ENCODE results near the gene TMEM131.
"Not testable (repeated sequence)": the region's sequence is repeated elsewhere in the genome, so short reads cannot be mapped to it uniquely, and the experiment has no call there.

TMEM131 gene

DNA sequence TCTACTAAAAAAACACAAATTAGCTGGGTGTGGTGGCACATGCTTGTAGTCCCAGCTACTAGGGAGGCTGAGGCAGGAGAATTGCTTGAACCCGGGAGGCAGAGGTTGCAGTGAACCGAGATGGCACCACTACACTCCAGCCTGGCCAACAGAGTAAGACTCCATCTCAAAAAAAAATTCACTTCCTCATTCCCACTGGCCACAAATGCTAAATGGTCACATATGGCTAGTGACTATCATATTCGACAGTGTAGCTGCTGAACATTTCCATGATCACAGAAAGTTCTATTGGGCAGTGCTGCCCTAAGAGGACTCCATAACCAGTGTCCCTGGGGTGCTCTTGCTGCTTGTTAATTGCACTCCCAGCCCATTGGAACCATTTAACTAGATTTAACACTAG, 26.3 kb upstream of the TMEM131 start:
- not testable (repeated sequence) for DNase-seq (ENCODE audit: low read depth in 2 of 2)

DNA sequence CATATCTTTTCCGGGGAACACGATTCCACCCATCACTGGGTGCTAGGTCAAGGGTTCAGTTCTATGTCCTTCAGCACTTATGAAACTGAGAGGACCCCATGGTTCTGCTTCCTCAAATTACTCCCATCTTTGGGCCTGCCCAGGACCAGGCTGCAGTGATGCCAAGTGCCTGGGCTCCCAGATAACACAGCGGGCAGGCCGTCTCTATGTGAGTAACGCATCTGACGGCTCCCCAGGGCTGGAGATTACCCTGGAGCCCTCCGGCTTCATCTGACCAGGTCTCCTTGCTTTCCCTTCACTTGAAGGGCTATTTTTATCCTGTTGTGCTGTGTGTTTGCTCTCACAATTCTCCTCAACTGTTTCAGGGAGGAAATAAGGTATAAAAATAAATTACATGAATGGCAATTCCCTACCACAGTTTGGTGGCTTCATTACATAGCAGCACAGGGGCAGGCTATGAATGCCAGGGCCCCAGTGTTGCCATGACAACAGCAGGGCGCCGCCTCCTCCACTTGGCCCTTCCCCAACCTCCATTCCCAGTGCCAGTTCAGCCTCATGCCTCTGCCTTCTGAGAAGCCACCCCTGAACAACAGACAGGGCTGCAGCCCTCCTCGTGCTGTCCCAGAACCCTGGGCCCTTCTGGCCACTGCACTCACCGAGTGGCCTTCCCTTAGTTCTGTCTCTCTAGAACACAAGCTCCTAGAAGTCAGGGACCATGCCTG, 25.4 kb upstream of the TMEM131 start:
- no peak for DNase-seq (ENCODE audit: low read depth in 2 of 2)

DNA sequence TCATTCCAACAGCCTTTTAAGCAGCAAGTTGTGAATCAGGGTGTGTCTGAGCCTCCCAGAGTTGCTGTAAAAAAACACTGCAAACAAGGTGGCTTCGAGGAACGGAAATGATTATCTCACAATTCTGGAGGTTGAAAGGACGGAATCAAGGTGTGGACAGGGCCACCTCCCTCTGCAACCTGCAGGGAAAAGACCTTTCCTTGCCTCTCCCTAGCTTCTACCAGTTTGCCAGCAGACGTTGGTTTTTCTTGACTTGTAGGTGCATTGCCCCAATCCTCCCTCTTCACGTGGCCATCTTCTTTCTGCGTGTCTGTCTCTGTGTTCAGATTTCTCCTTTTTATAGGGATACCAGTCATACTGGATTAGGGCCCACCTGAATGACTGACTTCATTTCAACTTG, 24.8 kb upstream of the TMEM131 start:
- DNase-seq (ENCODE audit: low read depth in 2 of 2): no peak

DNA sequence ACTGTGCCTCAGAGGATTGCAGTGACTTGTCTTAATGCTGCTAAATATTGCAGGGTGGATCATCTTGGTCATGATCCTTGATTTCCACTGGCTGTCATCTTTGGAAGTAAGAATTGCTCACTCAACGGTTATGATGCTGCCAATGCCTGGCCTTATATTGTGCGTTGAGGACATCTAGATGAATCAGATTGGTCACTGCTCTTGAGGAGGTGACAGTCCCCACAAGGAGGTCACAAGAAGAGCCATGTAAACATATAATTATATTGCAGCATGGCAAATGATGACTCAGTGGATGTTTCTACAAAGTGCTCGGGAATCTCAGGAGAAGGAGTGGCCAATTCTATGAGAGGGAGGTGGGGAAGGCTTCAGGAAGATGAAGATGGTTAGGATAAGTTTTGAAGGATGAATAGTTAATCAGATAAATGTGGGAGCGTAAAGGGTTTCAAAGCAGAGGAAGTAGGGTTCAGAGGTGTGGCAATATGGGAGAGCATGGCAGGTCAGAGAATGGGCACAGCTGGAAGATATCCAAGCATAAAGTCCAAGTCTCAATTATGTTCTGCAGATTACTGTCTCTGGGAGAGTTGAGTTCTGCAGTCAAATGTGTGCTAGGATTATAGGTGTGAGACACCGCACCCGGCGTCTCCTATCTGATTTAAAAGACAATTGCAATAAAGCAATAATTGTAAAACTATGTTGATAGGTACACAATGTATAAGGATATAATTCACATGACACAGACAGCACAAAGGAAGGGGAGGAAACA, 21.3 kb upstream of the TMEM131 start:
- no peak for DNase-seq (ENCODE audit: low read depth in 2 of 2)

DNA sequence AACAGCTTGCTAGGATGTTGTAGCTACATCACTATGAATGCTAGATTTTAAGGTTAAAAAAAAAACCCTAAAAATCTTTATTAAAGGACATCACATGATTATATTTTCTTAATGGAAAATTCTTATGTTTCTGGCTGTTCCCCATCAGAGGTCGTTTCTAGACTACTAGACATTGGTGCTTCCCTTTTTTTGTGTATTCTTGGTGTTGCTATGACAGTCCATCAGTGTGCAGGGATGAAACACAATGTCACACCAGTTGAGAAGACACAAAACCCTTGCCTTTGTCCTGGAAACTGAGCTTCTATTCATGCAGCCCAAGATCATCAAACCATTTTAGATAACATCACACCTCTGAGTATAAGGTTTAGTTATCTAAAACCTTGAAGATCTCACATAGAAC, 19.9 kb upstream of the TMEM131 start:
- no peak for DNase-seq (ENCODE audit: low read depth in 2 of 2)

DNA sequence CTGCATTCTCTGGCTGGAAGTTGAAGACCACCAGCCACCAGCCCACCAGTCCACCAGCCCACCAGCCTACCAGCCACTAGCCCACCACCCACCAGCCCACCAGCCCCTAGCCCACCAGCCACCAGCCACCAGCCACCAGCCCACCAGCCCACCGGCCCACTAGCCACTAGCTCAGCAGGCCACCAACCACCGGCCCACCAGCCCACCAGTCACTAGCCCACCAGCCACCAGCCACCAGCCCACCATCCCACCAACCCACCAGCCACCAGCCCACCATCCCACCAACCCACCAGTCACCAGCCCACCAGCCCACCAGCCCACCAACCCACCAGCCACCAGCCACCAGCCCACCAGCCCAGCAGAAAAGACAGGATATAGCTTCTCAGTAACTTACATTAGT, 18.6 kb upstream of the TMEM131 start:
- DNase-seq (ENCODE audit: low read depth in 2 of 2): no peak

DNA sequence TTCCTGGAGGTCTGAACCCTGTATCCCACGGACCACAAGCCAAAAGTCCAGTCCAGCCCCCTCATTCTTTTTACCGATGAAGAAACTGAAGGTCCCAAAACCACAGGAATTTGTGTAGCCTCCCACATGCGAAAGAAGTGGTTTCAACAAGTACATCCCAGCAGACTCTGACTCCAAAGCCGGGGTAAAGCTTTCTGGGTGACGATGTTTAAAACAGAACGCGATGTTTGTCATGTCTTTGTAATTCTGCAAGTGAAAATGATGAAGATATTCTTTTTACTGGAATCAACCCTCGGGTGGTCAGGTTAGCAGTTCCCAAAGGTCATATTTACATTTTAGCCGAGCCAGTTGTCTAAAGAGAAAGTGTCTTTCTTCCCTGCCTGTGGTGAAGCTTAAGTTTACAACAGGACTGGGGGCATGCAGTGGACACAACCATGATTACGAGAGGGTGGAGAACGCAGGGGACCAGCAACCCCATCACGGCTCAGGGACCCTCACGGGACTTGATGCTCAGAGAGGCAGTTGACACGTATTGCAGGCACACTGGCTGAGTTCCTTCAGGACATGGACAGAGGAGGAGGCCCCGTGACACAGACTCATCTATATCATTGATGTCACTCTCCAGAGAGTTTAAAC, 17.8 kb upstream of the TMEM131 start:
- peak; percentile 27 to 31 for DNase-seq (ENCODE audit: low read depth in 2 of 2)

DNA sequence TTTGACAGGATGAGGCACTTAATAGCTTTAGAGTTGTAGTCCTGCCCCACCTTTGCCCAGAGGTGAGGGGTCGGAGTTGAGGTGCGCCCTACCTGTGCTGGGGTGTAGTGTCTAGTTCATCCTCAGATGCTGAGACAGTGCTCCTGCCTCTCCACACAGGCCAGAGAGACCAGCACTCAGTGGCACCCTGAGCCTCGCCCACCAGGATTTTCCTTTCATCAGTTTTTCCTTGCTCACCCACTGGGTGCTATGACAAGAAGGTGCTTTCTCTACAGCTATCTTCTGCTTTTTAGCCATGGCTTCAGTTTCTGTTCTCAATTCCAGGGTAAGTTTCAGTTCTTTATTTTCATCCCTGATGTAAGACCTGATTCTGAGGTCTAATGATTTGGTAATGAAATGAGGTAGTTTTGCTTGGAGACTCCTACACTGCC, 16.8 kb upstream of the TMEM131 start:
- DNase-seq (ENCODE audit: low read depth in 2 of 2): peak; percentile 44 to 45

DNA sequence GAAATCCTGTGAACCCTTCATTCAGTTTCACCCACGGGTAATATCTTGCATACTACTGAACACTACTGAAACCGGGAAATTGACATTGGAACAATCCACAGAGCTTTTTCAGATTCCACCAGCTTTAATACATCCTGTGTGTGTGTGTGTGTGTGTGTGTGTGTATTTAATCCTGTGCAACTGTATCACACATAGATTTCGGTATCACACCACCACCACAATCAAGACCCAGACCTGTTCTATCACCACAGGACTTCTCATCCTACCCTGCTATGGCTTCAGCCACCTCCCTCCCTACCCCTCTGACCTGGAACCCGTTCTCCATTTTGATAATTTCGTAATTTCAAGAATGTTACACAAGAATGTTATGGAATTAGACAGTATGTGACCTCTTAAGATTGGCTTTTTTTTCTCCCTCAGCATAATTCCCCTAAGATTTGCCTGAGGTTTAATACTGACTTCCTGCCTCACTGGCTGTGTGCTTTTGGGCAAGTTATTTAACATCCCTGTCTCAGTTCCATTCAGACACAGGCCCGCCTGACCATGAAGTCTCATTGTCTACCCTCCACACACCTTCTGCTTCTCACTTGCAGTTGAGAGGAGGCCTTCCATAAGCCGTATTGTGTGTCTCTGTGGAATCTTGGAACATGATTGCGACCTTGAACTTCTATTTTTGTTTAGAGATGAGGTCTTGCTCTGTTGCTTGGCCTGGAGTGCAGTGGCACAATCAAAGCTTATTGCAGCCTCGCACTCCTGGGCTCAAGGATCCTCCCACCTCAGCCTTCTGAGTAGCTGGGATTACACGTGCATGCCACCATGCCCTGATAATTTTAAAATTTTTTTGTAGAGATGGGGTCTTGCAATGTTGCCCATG, 14.4 kb upstream of the TMEM131 start:
- no peak for DNase-seq (ENCODE audit: low read depth in 2 of 2)

DNA sequence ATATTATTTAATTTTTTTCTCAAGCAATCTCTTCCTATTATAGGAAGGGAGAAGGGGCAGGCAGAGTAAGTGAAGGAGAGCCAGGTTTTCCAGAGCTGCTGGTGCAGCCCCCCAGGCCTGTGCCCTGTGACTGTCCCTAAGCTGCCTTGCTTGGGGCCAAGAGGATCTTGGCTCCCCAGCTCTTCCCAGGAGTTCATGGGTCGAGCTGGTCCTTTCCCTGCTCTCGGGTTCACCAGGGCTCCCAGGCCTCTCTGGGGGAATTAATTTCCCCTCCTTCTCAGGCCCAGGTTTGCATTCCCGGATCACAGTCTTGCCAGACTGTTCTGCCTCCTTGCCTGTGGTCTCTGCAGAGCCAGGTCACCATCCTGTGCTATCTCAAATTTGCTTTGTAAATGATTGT, 12.7 kb upstream of the TMEM131 start:
- no peak for DNase-seq (ENCODE audit: low read depth in 2 of 2)

DNA sequence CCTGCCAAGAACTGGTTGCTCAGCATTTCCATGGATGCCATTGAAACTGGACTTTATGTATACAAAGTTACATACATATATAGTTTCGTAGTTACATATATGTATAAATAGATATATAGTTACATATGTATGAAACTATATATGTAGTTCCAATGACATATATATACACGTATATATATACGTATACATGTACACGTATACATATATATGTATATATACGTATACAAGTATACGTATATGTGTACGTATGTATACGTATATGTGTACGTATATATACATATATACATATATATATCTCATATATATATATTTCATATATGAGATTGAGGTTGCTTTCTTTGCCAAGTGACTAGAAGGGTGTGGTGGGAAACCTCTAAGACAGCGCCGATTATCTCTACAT, 10.6 kb upstream of the TMEM131 start:
- no peak for DNase-seq (ENCODE audit: low read depth in 2 of 2)

DNA sequence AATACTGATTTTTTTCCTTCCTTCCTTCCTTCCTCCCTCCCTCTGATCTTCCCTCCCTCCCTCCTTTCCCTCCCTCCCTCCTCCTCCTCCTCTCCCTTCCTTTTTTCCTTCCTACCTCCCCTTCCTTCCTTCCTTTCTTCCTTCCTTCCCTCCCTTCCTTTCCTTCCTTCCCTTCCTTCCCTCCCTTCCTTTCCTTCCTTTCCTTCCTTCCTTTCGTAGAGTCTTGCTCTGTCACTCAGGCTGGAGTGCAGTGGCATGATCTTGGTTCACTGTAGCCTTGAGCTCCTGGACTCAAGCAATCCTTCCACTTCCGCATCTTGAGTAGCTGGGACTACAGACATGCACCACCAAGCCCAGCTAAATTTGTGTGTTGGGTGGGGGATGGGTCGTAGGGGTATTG, 8.9 kb upstream of the TMEM131 start:
- DNase-seq (ENCODE audit: low read depth in 2 of 2): no peak

DNA sequence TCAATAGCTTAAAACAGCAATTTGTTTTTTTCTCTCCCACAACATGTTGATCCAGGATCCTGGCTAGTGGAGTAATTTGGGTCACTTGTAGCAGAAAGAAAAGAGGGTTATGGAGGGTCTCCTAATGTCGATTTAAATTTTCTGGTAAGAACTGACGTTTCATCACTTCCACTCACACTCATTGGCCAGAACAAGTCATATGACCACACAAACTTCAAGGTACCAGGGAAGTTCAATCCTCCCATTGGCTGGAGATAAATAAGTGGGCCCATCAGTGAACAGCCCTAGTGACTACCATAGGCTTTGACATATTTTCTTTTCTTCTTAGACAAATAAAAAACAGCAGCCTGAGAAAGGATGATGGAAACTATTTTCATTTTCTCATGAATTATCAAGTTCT, 8.3 kb upstream of the TMEM131 start:
- DNase-seq (ENCODE audit: low read depth in 2 of 2): no peak

DNA sequence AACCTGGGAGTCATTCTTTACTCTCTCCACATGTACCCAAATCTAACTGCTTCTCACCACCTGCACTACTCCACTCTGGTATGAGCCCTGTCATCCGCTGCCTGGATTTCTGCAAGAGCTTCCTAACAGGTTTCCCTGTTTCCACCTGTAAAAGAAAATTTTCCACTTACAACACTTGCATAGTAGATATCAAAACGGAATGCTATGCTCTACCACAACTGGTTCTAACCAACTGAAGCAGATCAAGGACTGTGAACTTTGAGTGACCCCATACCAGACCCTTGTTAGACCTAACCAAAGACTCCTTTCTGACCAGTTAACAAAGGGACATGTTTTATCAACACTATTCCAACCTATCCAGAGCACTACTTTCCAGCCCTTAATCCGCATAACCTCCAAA, 3.8 kb upstream of the TMEM131 start:
- no peak for DNase-seq (ENCODE audit: low read depth in 2 of 2)

DNA sequence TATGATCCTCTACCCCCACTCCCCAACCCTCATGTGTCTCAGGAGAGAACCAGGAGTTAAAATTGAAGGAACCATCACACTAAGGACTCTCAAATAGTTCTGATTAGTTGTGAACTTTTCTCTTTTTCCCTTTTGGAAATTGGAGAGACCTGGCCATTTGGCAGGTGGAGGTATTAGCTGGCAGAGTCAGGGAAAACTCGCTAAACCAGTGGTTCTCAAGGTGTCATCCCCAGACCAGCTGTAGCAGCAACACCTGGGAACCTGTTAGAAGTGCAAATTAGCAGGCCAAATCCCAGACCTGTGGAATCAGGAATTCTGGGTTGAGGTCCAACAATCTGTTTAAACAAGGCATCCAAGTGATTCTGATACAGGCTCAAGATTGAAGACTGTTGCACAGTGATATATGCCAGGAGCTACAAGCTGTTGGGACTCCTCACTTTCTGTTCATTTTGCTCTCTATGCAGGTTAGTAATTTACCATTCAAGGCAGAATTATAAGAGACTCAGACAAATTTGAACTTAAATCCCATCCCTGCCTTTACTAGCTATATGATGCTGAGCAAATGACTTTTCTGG, 2.8 kb upstream of the TMEM131 start:
- no peak for DNase-seq (ENCODE audit: low read depth in 2 of 2)

DNA sequence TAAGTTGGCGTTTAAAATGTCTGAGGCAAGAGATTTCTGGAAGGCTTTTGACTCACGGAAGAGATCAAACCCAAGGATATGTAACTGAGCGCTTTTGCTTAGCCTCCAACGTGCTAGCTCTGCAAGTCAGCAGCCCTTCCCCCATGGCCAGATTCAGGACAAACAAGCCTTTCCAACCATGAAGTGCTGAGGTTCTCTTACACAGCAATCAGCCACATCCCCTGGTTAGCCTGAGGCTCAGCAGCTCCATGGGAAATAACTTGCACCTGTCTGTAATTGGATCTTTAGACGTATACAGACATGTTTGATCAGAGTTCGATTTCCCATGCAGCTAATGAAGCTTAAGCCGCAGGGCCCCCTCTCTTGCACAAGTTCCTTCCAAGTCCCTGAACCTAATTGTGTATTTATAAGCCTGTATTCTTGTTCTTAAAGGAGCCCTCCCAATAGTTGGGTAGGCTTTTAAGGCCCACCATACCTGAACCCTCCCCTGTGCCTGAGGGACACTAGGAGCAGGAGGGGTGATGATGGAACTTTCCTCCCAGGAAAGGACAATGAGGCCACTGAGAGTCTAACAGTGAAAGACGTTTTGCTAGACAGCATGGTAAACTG, 2.1 kb upstream of the TMEM131 start:
- DNase-seq (ENCODE audit: low read depth in 2 of 2): no peak

DNA sequence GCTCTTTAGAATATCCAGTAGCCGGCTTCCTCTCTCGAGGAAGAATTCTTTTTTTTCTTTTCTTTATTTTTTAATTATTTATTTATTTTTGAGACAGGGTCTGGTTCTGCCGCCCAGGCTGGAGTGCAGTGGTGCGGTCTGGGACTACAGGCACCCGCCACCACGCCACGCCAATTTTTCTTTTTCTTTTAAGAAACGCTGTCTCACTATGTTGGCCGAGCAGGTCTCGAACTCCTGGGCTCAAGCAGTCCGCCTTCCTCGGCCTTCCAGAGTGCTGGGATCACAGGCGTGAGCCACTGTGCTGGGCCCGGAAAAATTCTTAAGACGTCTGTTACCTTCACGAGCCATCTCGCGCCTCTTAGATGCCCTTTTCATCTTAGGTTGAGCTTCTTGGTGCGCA, 931 bp upstream of the TMEM131 start:
- DNase-seq (ENCODE audit: low read depth in 2 of 2): no peak

DNA sequence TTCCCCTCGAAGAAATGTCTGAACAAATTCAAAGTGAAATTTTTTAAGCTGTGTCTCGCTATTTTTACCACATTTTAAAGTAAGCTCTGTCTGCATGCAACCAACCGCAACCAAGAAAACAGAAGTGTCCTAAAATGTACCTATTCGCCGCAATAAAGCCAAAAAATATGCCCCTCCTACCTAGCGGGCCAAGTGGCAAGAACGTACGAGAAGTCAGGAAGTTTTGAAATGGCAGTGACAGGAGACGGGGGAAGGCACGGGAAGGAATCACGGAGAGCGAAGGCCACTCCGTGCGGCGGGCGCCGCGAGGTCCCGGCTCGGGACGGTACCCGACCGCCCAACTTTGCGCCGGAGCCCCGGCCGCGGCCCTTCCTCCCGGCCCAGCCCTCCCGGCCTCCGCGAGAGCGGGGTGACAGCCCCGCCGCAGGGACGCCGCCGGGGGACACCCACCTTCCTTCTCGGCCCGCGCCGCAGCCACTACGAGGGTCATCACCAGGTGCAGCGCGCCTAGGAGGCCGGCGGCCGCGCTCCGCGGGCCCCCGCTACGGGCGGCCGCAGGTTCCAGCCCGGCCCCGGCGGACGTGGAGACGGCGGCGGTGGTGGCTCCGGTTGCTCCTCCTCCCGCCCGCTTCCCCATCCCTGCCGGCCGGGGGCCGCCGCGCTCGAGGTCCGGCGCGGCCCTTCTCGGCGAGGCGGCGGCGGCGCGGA, 568 bp downstream of the TMEM131 start:
- peak in 1 of 2 donors; percentile 18 for DNase-seq (ENCODE audit: low read depth in 2 of 2)

DNA sequence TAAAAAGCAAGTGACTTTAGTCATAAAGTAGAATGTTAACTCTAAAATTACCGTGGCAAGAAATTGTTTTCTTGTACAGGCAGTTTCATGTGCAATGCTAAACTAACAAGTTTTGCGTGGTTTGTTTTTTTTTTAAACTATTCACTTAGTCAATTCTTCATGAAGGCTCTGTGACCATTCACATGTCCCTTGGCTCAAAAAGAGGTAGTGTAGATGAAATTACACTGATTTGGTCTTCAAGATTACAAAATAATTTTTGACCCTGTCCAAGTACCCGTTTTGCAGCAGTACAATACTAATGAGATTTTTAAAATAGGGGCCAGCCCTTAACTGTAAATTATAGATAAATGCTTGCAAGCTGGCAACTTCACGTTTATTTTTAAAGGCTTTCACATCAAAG, 1.3 kb downstream of the TMEM131 start:
- DNase-seq (ENCODE audit: low read depth in 2 of 2): no peak

DNA sequence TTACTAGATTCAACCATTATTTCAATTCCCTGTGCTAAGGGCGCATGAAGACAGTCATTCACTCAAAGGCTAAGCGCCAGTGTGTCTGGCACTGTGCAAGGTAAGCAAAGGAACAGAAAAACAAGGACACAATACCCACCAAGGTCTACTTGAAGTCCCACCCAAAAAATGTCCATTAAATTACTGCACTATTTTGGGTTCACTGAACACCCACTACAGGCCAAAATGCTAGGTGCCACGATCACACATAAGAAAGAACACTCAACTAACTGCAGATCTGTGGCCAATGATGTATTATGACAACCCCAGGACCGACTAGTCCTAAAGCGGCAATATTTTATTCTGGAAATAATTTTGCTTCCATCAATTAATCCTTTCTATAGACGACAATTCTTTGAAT, 1.8 kb downstream of the TMEM131 start:
- no peak for DNase-seq (ENCODE audit: low read depth in 2 of 2)
